Measurements from ENCODE around the gene BCKDHB.

DNA sequence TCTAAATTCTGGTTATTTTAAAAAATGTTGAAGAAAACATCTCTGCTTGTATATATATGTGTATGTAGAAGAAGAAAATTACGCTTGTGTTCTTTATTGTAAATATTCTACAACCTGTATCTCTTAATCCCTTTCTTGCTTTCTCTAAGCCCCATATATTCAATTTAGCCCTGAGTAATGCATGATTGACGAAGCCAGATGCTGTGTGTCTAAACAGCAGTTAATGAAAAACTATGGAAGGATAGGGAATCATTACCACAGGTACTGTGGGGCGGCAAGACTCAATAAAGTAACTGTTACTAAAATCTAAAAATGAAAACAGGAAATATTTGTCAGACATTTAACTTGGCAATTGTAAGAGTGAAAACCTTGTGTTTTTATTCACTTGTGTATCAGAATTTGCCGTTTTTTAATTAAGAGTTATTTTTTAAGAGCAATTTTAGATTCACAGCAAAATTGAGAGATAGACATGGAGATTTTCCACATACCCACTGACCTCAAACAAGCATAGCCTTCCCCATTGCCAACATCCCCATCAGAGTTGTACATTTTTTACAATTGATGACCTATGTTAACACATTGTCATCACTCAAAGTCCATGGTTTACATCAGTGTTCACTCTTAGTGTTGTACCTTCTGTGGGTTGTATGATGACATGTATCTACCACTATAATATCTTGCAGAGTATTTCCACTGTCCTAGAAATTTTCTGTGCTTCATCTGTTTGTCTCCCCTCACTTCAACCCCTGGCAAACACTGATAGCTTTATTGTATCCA lies 76.7 kb downstream of the BCKDHB start:
- TF ChIP-seq POLR2AphosphoS5 (IDR thresholded peaks at IDR 0.05) (no peak), POLR2A (IDR thresholded peaks at IDR 0.05) (no peak)
